Gastrocnemius medialis (tissue), 4 donors: Measurements from ENCODE around the gene RAB7A. TPM values are rescaled to one million over a fixed set of nuclear protein-coding genes. Genes with fewer than 3 reads are reported as not detected.

Experiments
- ATAC-seq, 2 donors: fragments of 150-250 bp; one replicate each; pipeline ENCODE4 v1.9.1; 2016
- DNase-seq, 2 donors: peaks; one replicate each; pipeline ENCODE4 v3.0.0-alpha.2; 2019
- H3K27ac ChIP-seq, 4 donors: fragments of 200-600 bp; sonication (generic); 1 replicate in 1 of 4; 2 replicates in 3 of 4; pipeline ENCODE4 v1.5.1; 2016 to 2018; ENCODE audit warnings: mild to moderate bottlenecking in 2 of 4, moderate library complexity in 1 of 4
- H3K27me3 ChIP-seq, 3 donors: fragments of 200-600 bp; sonication (generic) in 2 of 3; 1 replicate in 1 of 3; 2 replicates in 2 of 3; pipeline versions ENCODE4 v1.5.1 to v1.6.0; 2016 to 2019; ENCODE audit warnings: mild to moderate bottlenecking in 1 of 3, moderate library complexity in 1 of 3
- H3K36me3 ChIP-seq, 2 donors: fragments of 200-600 bp; sonication (generic) in 1 of 2; one replicate each; pipeline ENCODE4 v1.5.1; 2017 to 2018
- H3K4me1 ChIP-seq, 2 donors: fragments of 200-600 bp; sonication (generic) in 1 of 2; one replicate each; pipeline ENCODE4 v1.5.1; 2016 to 2017; ENCODE audit warnings: mild to moderate bottlenecking in 2 of 2
- H3K4me3 ChIP-seq, 4 donors: fragments of 200-600 bp; sonication (generic) in 3 of 4; 1 replicate in 1 of 4; 2 replicates in 3 of 4; pipeline ENCODE4 v1.5.1; 2016 to 2019; ENCODE audit warnings: mild to moderate bottlenecking in 2 of 4
- H3K9me3 ChIP-seq, 3 donors: fragments of 200-600 bp; sonication (generic) in 2 of 3; 1 replicate in 1 of 3; 2 replicates in 2 of 3; pipeline ENCODE4 v1.5.1; 2016 to 2019
- CTCF ChIP-seq, 5 experiments: fragments of 450-650 bp in 3 of 5; fragments of 200-600 bp in 2 of 5; sonication (generic) in 2 of 5; IDR thresholded peaks in 4 of 5; conservative IDR thresholded peaks in 1 of 5; 1 replicate in 4 of 5; 2 replicates in 1 of 5; pipeline ENCODE4 v1.5.1; 2016 to 2019; ENCODE audit warnings: antibody characterized with exemption in 5 of 5, mild to moderate bottlenecking in 3 of 5, moderate library complexity in 3 of 5
- POLR2A ChIP-seq, 2 donors: fragments of 450-650 bp; IDR thresholded peaks; one replicate each; pipeline ENCODE4 v1.6.1; 2017; ENCODE audit warnings: antibody characterized with exemption in 2 of 2, mild to moderate bottlenecking in 2 of 2, moderate library complexity in 2 of 2
- in situ Hi-C, 4 donors: fragments of 200-750 bp; cut with MboI; loops; one replicate each; pipeline versions ENCODE4 v1.15.0 to v1.8.0; 2017; ENCODE audit warnings: low sequenced_read_pairs in 4 of 4
- intact Hi-C: fragments of 100-400 bp; cut with DNase I; formaldehyde crosslinking; loops from one replicate; pipeline ENCODE4 v1.15.1; 2023; ENCODE audit warnings: low total_unique reads
- total RNA-seq, 4 donors: library from RNA; depleted of rRNA; stranded (reverse); fragments of >200 nt; gene quantifications; one replicate each; pipeline versions ENCODE4 v1.1.0 to v1.2.3, GENCODE V29; 2016

RAB7A gene
- total RNA-seq, 4 donors from 2014 or later: 102 to 190 (median 149) TPM

- ATAC-seq (peak; percentile 94 to 97), DNase-seq (peak; percentile 70 to 89)
- Histone ChIP-seq H3K4me3 (no peak overlapping the region), H3K9me3 (no peaks in the 10 kb centered on the region), H3K27me3 (no peaks in the 10 kb centered on the region), H3K4me1 (peaks cover 9 to 15% of the 10 kb centered on the region in 2 donors), H3K36me3 (no peaks in the 10 kb centered on the region), H3K27ac (peak overlapping the region; percentile 78 to 87 (median 85))
- TF ChIP-seq POLR2A (IDR thresholded peaks at IDR 0.05): no peak
- no peak for TF ChIP-seq CTCF (IDR thresholded peaks at IDR 0.05 in 4 of 5, conservative IDR thresholded peaks at IDR 0.05 in 1 of 5)
- intact Hi-C loops: loop anchor here (2.0 kb wide), 1 partner anchor 16 kb away; no protein-coding TSS in a partner anchor
- in situ Hi-C loops: no loop called here
These were observed 16.9 kb upstream of the RAB7A start for GRCh38 chr3:128709038-128709437.

- Histone ChIP-seq H3K27ac (peak overlapping the region; percentile 78 to 87 (median 85)), H3K9me3 (no peaks in the 10 kb centered on the region), H3K4me1 (peaks cover 9 to 15% of the 10 kb centered on the region in 2 donors), H3K36me3 (no peaks in the 10 kb centered on the region), H3K4me3 (no peak overlapping the region), H3K27me3 (no peaks in the 10 kb centered on the region)
- DNase-seq: no peak
- TF ChIP-seq POLR2A (IDR thresholded peaks at IDR 0.05) (no peak), CTCF (IDR thresholded peaks at IDR 0.05 in 4 of 5, conservative IDR thresholded peaks at IDR 0.05 in 1 of 5) (no peak)
- no peak for ATAC-seq
- in situ Hi-C loops (no loop called here), intact Hi-C loops (loop anchor here (2.0 kb wide), 1 partner anchor 15 kb away; no protein-coding TSS in a partner anchor)
These were observed 16.3 kb upstream of the RAB7A start for GRCh38 chr3:128709506-128710210.

GRCh38 chr3:128710816-128711433 is 15.1 kb upstream of the RAB7A start:
- no peaks in the 10 kb centered on the region for H3K36me3 ChIP-seq
- ATAC-seq: no peak
- intact Hi-C loops (no loop called here), in situ Hi-C loops (no loop called here)
- no peak overlapping the region for H3K4me3 ChIP-seq
- H3K27ac ChIP-seq: no peak overlapping the region
- no peaks in the 10 kb centered on the region for H3K27me3 ChIP-seq
- TF ChIP-seq POLR2A (IDR thresholded peaks at IDR 0.05) (no peak), CTCF (IDR thresholded peaks at IDR 0.05 in 4 of 5, conservative IDR thresholded peaks at IDR 0.05 in 1 of 5) (no peak)
- DNase-seq: no peak
- no peaks in the 10 kb centered on the region for H3K9me3 ChIP-seq
- H3K4me1 ChIP-seq: peaks cover 9 to 15% of the 10 kb centered on the region in 2 donors

- Histone ChIP-seq H3K27ac (no peak overlapping the region), H3K27me3 (no peaks in the 10 kb centered on the region), H3K9me3 (no peaks in the 10 kb centered on the region), H3K36me3 (no peaks in the 10 kb centered on the region), H3K4me1 (peaks cover 7 to 15% of the 10 kb centered on the region in 2 donors), H3K4me3 (no peak overlapping the region)
- TF ChIP-seq CTCF (IDR thresholded peaks at IDR 0.05 in 4 of 5, conservative IDR thresholded peaks at IDR 0.05 in 1 of 5): no peak
- no peak for TF ChIP-seq POLR2A (IDR thresholded peaks at IDR 0.05)
- DNase-seq: no peak
- in situ Hi-C loops (no loop called here), intact Hi-C loops (no loop called here)
- ATAC-seq: no peak
These were observed 13.1 kb upstream of the RAB7A start for GRCh38 chr3:128712848-128713247.
